Nephron (organoid): ENCODE results near the gene GTF2A1L.

ENCODE experiments used
- H3K27ac Mint-ChIP-seq, 3 experiments: 2 replicates each; pipeline ENCODE4 v1.8.0; 2020; ENCODE audit warnings: mixed read lengths in 3 of 3, mild to moderate bottlenecking in 2 of 3, moderate library complexity in 1 of 3
- H3K27me3 Mint-ChIP-seq: 2 replicates; pipeline ENCODE4 v1.8.0; 2021; ENCODE audit warnings: low read depth, mild to moderate bottlenecking, moderate library complexity, mixed read lengths
- H3K36me3 Mint-ChIP-seq: 2 replicates; pipeline ENCODE4 v1.8.0; 2020; ENCODE audit warnings: low read depth, mixed read lengths
- H3K4me1 Mint-ChIP-seq: 2 replicates; pipeline ENCODE4 v1.8.0; 2020; ENCODE audit warnings: mixed read lengths
- H3K4me3 Mint-ChIP-seq, 3 experiments: 2 replicates each; pipeline ENCODE4 v1.8.0; 2020; ENCODE audit warnings: mild to moderate bottlenecking in 3 of 3, mixed read lengths in 3 of 3, moderate library complexity in 2 of 3
- H3K9me3 Mint-ChIP-seq: 2 replicates; pipeline ENCODE4 v1.8.0; 2020; ENCODE audit warnings: mixed read lengths
- CTCF ChIP-seq, 3 experiments: fragments of 200-600 bp; sonication (generic); IDR thresholded peaks; one replicate each; pipeline ENCODE4 v1.5.0; 2021; ENCODE audit warnings: antibody characterized with exemption in 3 of 3; ENCODE audit not compliant: unreplicated experiment in 3 of 3

Gene GTF2A1L

DNA sequence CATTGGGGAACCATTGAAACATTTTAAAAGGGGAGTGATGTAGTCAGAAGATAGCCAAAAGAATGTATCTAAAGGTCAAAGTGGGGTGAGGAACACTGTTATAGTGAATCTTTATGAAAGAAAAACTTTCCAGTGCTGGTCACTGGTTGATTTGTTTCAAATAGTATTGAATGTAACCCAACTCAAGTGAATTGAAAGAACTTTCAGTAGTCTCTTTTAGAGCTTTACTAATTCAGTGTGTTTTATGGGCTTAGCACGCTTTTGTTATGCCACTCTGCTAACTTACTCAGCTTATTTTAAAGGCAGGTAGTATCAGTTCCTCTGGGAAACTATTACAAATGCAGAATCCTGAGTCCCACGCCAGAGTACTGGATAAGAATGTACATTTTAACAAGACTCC, 57.3 kb downstream of the GTF2A1L start:
- Mint-ChIP-seq H3K27me3 (no peaks in the 10 kb centered on the region), H3K27ac (no peak overlapping the region), H3K4me3 (no peak overlapping the region), H3K36me3 (peaks cover 13% of the 10 kb centered on the region), H3K9me3 (peaks cover 11% of the 10 kb centered on the region), H3K4me1 (peaks cover 7% of the 10 kb centered on the region)
- no peak for TF ChIP-seq CTCF (IDR thresholded peaks at IDR 0.05; ENCODE audit: unreplicated experiment in 3 of 3)

- H3K4me3 Mint-ChIP-seq: no peak overlapping the region
- H3K27ac Mint-ChIP-seq: no peak overlapping the region
- no peaks in the 10 kb centered on the region for H3K27me3 Mint-ChIP-seq
- H3K9me3 Mint-ChIP-seq: peaks cover under 1% of the 10 kb centered on the region
- no peak for TF ChIP-seq CTCF (IDR thresholded peaks at IDR 0.05; ENCODE audit: unreplicated experiment in 3 of 3)
- no peaks in the 10 kb centered on the region for H3K36me3 Mint-ChIP-seq
- peaks cover 7% of the 10 kb centered on the region for H3K4me1 Mint-ChIP-seq
These were observed 59.8 kb downstream of the GTF2A1L start for GRCh38 chr2:48677450-48677849.

DNA sequence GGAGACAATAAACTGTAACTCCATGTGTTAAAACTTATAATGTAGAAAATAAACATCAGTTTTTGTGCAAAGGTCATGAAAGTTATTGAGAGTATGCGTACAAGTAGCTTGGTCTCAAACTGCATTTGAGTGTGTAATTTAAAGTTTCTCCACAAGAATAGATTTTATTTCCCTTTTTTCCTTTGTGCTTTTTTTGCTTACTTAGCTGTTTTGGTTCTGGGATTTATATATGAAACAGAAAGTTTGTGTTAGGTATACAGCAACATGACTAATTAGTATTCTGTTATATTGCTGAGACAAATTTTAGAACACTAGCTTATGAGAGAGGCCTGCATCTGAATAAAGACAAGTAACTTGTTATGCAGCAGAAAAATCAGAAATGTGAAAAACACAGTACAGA, 67.5 kb downstream of the GTF2A1L start:
- Mint-ChIP-seq H3K9me3 (no peaks in the 10 kb centered on the region), H3K27me3 (no peaks in the 10 kb centered on the region), H3K4me3 (no peak overlapping the region), H3K36me3 (no peaks in the 10 kb centered on the region), H3K4me1 (no peaks in the 10 kb centered on the region), H3K27ac (no peak overlapping the region)
- TF ChIP-seq CTCF (IDR thresholded peaks at IDR 0.05; ENCODE audit: unreplicated experiment in 3 of 3): no peak

DNA sequence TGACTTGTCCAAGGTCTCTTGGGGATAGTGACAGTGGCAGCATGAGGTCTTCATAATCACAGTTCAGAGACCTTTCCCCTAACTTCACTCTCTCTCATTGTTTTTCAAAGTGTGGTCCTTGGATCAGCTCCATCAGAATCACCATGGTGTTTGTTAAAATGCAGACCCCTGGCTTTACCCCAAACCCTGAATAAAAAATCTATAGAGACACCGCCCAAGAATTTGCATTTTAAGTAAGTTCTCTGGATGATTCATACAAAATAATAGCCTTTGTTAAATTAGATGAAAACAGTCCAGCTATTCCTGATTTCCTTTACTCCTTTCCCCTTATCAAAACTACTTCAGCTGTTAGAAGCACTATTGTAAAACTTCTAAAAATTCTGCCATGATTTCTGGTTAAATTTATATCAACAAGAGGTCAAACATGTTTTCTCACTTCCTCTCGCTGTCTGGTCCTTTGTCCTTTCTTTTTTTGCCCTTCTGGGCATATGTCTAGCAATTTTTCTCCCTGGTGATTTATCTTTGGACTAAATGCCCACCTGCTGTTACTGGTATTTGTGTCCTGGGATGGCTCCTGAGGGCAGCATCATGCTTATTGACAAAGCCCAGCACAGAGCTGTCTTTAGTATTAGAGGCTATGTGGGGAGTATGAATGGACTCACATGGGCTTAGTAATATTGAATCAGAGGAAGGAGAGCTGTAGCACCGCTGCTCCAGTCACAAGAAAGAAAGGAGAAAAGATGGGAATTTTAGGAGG, 74.5 kb downstream of the GTF2A1L start:
- H3K9me3 Mint-ChIP-seq: no peaks in the 10 kb centered on the region
- no peak for TF ChIP-seq CTCF (IDR thresholded peaks at IDR 0.05; ENCODE audit: unreplicated experiment in 3 of 3)
- no peak overlapping the region for H3K4me3 Mint-ChIP-seq
- no peaks in the 10 kb centered on the region for H3K27me3 Mint-ChIP-seq
- no peaks in the 10 kb centered on the region for H3K4me1 Mint-ChIP-seq
- no peak overlapping the region for H3K27ac Mint-ChIP-seq
- H3K36me3 Mint-ChIP-seq: no peaks in the 10 kb centered on the region

GRCh38 chr2:48693066-48693465, 75.4 kb downstream of the GTF2A1L start:
- Mint-ChIP-seq H3K4me3 (no peak overlapping the region), H3K4me1 (no peaks in the 10 kb centered on the region), H3K9me3 (no peaks in the 10 kb centered on the region), H3K27ac (no peak overlapping the region), H3K36me3 (no peaks in the 10 kb centered on the region), H3K27me3 (no peaks in the 10 kb centered on the region)
- TF ChIP-seq CTCF (IDR thresholded peaks at IDR 0.05; ENCODE audit: unreplicated experiment in 3 of 3): no peak

DNA sequence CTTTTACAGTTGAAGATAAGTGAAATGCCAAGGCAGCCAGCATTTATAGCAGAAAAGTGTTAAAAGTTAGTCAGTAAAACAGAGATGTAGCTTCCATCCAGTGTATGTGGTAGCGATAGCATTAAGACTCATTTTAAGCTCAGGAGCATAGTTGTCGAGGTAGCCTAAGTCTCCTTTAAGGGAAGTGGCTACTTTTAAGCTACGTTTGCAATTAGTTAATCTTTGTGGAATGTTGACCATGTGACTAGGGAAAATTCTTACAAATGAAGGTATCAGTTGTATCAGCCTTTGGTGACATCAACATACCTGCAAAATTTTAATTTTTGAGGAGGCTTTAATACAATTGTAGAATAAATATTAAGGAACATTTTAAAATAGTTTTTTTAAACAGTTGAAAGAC, 76.0 kb downstream of the GTF2A1L start:
- H3K27ac Mint-ChIP-seq: no peak overlapping the region

More for the DNA sequence above, 76.0 kb downstream of the GTF2A1L start:
- Mint-ChIP-seq H3K4me1 (no peaks in the 10 kb centered on the region), H3K36me3 (no peaks in the 10 kb centered on the region), H3K9me3 (no peaks in the 10 kb centered on the region), H3K4me3 (no peak overlapping the region), H3K27me3 (no peaks in the 10 kb centered on the region)
- no peak for TF ChIP-seq CTCF (IDR thresholded peaks at IDR 0.05; ENCODE audit: unreplicated experiment in 3 of 3)
